IMR-90 (cell line): ENCODE measurements around the gene PRKCA. TPM values are rescaled to one million over a fixed set of nuclear protein-coding genes. Genes with fewer than 3 reads are reported as not detected.

Experiments
- ATAC-seq: fragments of 200-7000 bp; cut with Tn5 transposase; 2 replicates; pipeline ENCODE4 v1.9.1; 2020; ENCODE audit warnings: low read depth, mild to moderate bottlenecking, moderate library complexity
- BruUV-seq: library from RNA; stranded (reverse); fragments of 400-500 nt; replicated peaks from 2 replicates; lab custom pipeline; 2021; lab: Mats Ljungman, UMichigan
- CTCF ChIA-PET: fragments of 300-600 bp; formaldehyde crosslinking; extraction: SDS; loops from one replicate; lab custom pipeline; 2021; ENCODE audit warnings: antibody characterized with exemption; lab: Yijun Ruan, JAX
- POLR2A ChIA-PET: fragments of 300-600 bp; sonication (Branson Sonifier 250); formaldehyde crosslinking; loops from one replicate; lab custom pipeline; 2022; ENCODE audit warnings: antibody characterized with exemption; ENCODE audit not compliant: unreplicated experiment; lab: Charles Lee
- DNase-seq: peaks from one replicate; pipeline ENCODE4 v3.0.0; 2013
- H2AFZ ChIP-seq: replicated peaks from 2 replicates; pipeline ENCODE3; 2013; ENCODE audit warnings: low read length, mild to moderate bottlenecking; ENCODE audit not compliant: poor library complexity
- H2AK5ac ChIP-seq: 2 replicates; pipeline ENCODE4 v1.6.1; 2013; ENCODE audit warnings: low read depth, low read length, inconsistent platforms
- H2AK9ac ChIP-seq: replicated peaks from 2 replicates; pipeline ENCODE3; 2013; ENCODE audit warnings: mild to moderate bottlenecking, low read depth, low read length, moderate library complexity; ENCODE audit not compliant: poor library complexity
- H2BK120ac ChIP-seq: 2 replicates; pipeline ENCODE4 v1.6.1; 2013; ENCODE audit warnings: low read depth, low read length, inconsistent platforms
- H2BK15ac ChIP-seq: 3 replicates; pipeline ENCODE4 v1.6.1; 2013; ENCODE audit warnings: low read depth, low read length, inconsistent platforms
- H2BK20ac ChIP-seq: 2 replicates; pipeline ENCODE4 v1.6.1; 2013; ENCODE audit warnings: low read depth, mild to moderate bottlenecking, inconsistent platforms, low read length, moderate library complexity
- H2BK5ac ChIP-seq: 2 replicates; pipeline ENCODE4 v1.6.1; 2013; ENCODE audit warnings: mild to moderate bottlenecking, low read depth, low read length, inconsistent platforms; ENCODE audit not compliant: poor library complexity, severe bottlenecking
- H3K14ac ChIP-seq: replicated peaks from 2 replicates; pipeline ENCODE4 v1.6.1; 2013; ENCODE audit warnings: low read depth, low read length, inconsistent platforms
- H3K18ac ChIP-seq: 2 replicates; pipeline ENCODE4 v1.6.1; 2013; ENCODE audit warnings: low read depth, low read length, control low read depth
- H3K23ac ChIP-seq: 2 replicates; pipeline ENCODE4 v1.6.1; 2013; ENCODE audit warnings: low read depth, low read length, inconsistent platforms
- H3K27ac ChIP-seq: 2 replicates; pipeline ENCODE4 v1.5.1; 2013; ENCODE audit warnings: mild to moderate bottlenecking, control low read depth, low read length; ENCODE audit not compliant: insufficient read depth
- H3K27me3 ChIP-seq: 2 replicates; pipeline ENCODE4 v1.6.1; 2013; ENCODE audit warnings: low read length; ENCODE audit not compliant: control insufficient read depth, insufficient read depth
- H3K36me3 ChIP-seq: 2 replicates; pipeline ENCODE4 v1.6.1; 2013; ENCODE audit warnings: low read length, mixed read lengths; ENCODE audit not compliant: control insufficient read depth, insufficient read depth
- H3K4ac ChIP-seq: 2 replicates; pipeline ENCODE4 v1.6.1; 2013; ENCODE audit warnings: low read depth, low read length, inconsistent platforms
- H3K4me1 ChIP-seq: 2 replicates; pipeline ENCODE4 v1.6.1; 2013; ENCODE audit warnings: low read length, mixed read lengths; ENCODE audit not compliant: control insufficient read depth, insufficient read depth
- H3K4me2 ChIP-seq: 2 replicates; pipeline ENCODE4 v1.6.1; 2013; ENCODE audit warnings: low read depth, mild to moderate bottlenecking, control low read depth, low read length, moderate library complexity
- H3K4me3 ChIP-seq: 2 replicates; pipeline ENCODE4 v1.5.1; 2013; ENCODE audit warnings: low read depth, mild to moderate bottlenecking, control low read depth, low read length, moderate library complexity; ENCODE audit not compliant: insufficient read depth
- H3K56ac ChIP-seq: 2 replicates; pipeline ENCODE4 v1.6.1; 2013; ENCODE audit warnings: low read length, inconsistent platforms; ENCODE audit not compliant: insufficient read depth; ENCODE audit errors: extremely low read depth
- H3K79me1 ChIP-seq, 2 experiments: 2 replicates each; pipeline ENCODE4 v1.6.1; 2013; ENCODE audit warnings: low read length in 2 of 2, inconsistent platforms in 1 of 2, low read depth in 1 of 2
- H3K9ac ChIP-seq: 2 replicates; pipeline ENCODE4 v1.6.1; 2013; ENCODE audit warnings: low read depth, low read length, control low read depth
- H3K9me1 ChIP-seq: 2 replicates; pipeline ENCODE4 v1.6.1; 2013; ENCODE audit warnings: low read length, inconsistent platforms; ENCODE audit not compliant: insufficient read depth
- H3K9me3 ChIP-seq: 2 replicates; pipeline ENCODE4 v1.6.1; 2013; ENCODE audit warnings: low read length; ENCODE audit not compliant: control insufficient read depth, insufficient read depth
- H4K20me1 ChIP-seq: 2 replicates; pipeline ENCODE4 v1.6.1; 2013; ENCODE audit warnings: low read length, inconsistent platforms; ENCODE audit not compliant: insufficient read depth
- H4K5ac ChIP-seq: 2 replicates; pipeline ENCODE4 v1.6.1; 2013; ENCODE audit warnings: mild to moderate bottlenecking, low read depth, low read length, control low read depth
- H4K8ac ChIP-seq, 2 experiments: 2 replicates each; pipeline ENCODE4 v1.6.1; 2013; ENCODE audit warnings: low read depth in 2 of 2, low read length in 2 of 2, control low read depth in 1 of 2, inconsistent platforms in 1 of 2
- H4K91ac ChIP-seq: 2 replicates; pipeline ENCODE4 v1.6.1; 2013; ENCODE audit warnings: low read depth, low read length, inconsistent platforms; ENCODE audit not compliant: insufficient read depth
- BHLHE40 ChIP-seq: fragments of 150-350 bp; IDR thresholded peaks from 2 replicates; pipeline ENCODE4 v1.6.1; 2016; ENCODE audit warnings: mild to moderate bottlenecking, low read depth, low read length
- ELK1 ChIP-seq: fragments of 150-350 bp; IDR thresholded peaks from 2 replicates; pipeline ENCODE4 v1.6.1; 2016; ENCODE audit warnings: low read depth, mild to moderate bottlenecking, low read length, moderate library complexity, borderline replicate concordance
- FOS ChIP-seq: fragments of 150-350 bp; IDR thresholded peaks from 2 replicates; pipeline ENCODE4 v1.6.1; 2016; ENCODE audit warnings: low read depth, low read length
- MAFK ChIP-seq: IDR thresholded peaks from 2 replicates; pipeline ENCODE4 v1.6.1; 2012; ENCODE audit warnings: low read depth, low read length, improper control_type of control experiment
- RCOR1 ChIP-seq: IDR thresholded peaks from 2 replicates; pipeline ENCODE4 v1.6.1; 2012; ENCODE audit warnings: mild to moderate bottlenecking, low read length, improper control_type of control experiment; ENCODE audit not compliant: insufficient replicate concordance
- WGBS, 2 experiments: methylation state at CpG; one replicate each; pipeline versions ENCODE4 v1.1.5 to v1.1.7; 2013; ENCODE audit warnings: missing lambda C conversion rate in 2 of 2; ENCODE audit not compliant: insufficient read length in 1 of 2; ENCODE audit errors: extremely low coverage in 2 of 2; 5-methylcytosine and 5-hydroxymethylcytosine counted together
- dilution Hi-C: fragments of 300-500 bp; cut with HindIII; formaldehyde crosslinking; loops from one replicate; pipeline ENCODE4 v1.14.3; 2018; ENCODE audit warnings: low sequenced_read_pairs; ENCODE audit not compliant: unreplicated experiment
- in situ Hi-C: fragments of 300-500 bp; cut with MboI; formaldehyde crosslinking; loops from 3 replicates; pipeline ENCODE4 v1.14.3; 2019; ENCODE audit warnings: low sequenced_read_pairs, inconsistent platforms, mixed read lengths
- intact Hi-C: fragments of 100-400 bp; cut with micrococcal nuclease; formaldehyde crosslinking; loops from 2 replicates; pipeline ENCODE4 v1.10.0; 2022
- polyA plus RNA-seq, 3 experiments: library from polyadenylated mRNA; depleted of rRNA; stranded (reverse); fragments of >200 nt; gene quantifications; 2 replicates each; pipeline ENCODE4 v1.2.3, GENCODE V29; 2012; ENCODE audit warnings: low replicate concordance in 1 of 3
- total RNA-seq: library from RNA; depleted of rRNA; stranded (reverse); fragments of >200 nt; gene quantifications from 2 replicates; pipeline ENCODE4 v1.2.3, GENCODE V29; 2012

Gene PRKCA
- total and polyA plus RNA-seq, 2 of the 4 experiments (the other 2 are of a cell fraction), result 31.0 to 46.0 TPM

DNA sequence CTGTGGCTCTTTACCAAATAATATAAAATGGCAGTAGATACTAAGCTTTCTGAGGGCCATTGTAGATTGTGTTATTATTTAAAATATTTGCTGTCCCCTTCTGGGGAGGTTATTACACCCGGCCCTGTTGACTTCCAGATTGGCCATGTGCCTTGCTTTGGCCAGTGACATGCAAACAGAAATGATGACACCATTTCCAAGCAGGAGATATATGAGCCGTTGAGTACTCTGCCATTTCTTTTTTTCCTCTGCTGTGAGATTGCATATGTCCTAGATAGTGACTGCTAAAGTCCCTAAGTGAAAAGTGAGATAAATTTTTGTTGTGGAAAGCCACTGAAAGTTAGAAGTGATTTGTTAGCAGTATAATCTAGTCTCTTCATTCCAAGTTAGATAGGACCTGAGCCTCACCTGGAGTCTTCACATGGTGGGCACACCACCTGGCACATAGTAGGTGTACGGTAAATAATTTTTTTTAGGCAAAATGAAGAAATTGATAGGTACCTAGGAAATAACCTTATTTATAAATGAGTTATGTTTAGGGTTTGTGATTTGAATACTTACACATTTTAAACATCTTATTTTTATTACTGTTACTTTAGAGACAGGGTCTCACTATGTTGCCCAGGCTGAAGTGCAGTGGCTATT is 328.5 kb downstream of the PRKCA start:
- Histone ChIP-seq H4K20me1 (peaks cover 20% of the 10 kb centered on the region), H3K9ac (no peak overlapping the region), H4K91ac (no peak overlapping the region), H3K4me3 (no peak overlapping the region), H2BK15ac (no peak overlapping the region), H3K18ac (no peak overlapping the region), H2BK120ac (no peak overlapping the region), H3K27me3 (no peaks in the 10 kb centered on the region), H4K8ac (no peak overlapping the region), H3K23ac (no peak overlapping the region), H3K36me3 (no peaks in the 10 kb centered on the region), H2AFZ (no peak overlapping the region), H3K14ac (no peak overlapping the region), H3K9me3 (no peaks in the 10 kb centered on the region), H2BK20ac (no peak overlapping the region), H2AK5ac (no peak overlapping the region), H3K56ac (no peak overlapping the region), H3K4me1 (peaks cover 7% of the 10 kb centered on the region), H3K4me2 (no peak overlapping the region), H3K4ac (no peak overlapping the region), H2AK9ac (no peak overlapping the region), H3K79me1 (peaks cover 25 to 41% of the 10 kb centered on the region in 2 experiments), H3K27ac (no peak overlapping the region), H3K9me1 (peaks cover 7% of the 10 kb centered on the region), H2BK5ac (no peak overlapping the region), H4K5ac (no peak overlapping the region)
- DNase-seq (no peak), ATAC-seq (no peak)
- ChIA-PET CTCF (interaction anchor here (0.6 kb wide), 2 partner anchors 343 to 1424 kb away, joined by 5 to 13 read pairs; no protein-coding TSS in a partner anchor), POLR2A (no interaction called here)
- intact Hi-C loops, result no loop called here
- 100% methylated on average over 1 of the region's 3 CpGs; no CpG with 5 or more reads in 1 of the 2 experiments for WGBS, 2 experiments
- dilution Hi-C loops, result no loop called here
- no TSS peak for BruUV-seq
- in situ Hi-C loops, result no loop called here
- no peak for TF ChIP-seq ELK1
- TF ChIP-seq BHLHE40, result no peak
- no peak for TF ChIP-seq MAFK
- TF ChIP-seq FOS, result no peak
- TF ChIP-seq RCOR1, result no peak
